Measurements from ENCODE around the gene C4BPA. TPM values are rescaled to one million over a fixed set of nuclear protein-coding genes. Genes with fewer than 3 reads are reported as not detected.

Gene C4BPA
- polyA plus RNA-seq, 1 of the 3 experiments (the other 2 are of a cell fraction): not detected

DNA sequence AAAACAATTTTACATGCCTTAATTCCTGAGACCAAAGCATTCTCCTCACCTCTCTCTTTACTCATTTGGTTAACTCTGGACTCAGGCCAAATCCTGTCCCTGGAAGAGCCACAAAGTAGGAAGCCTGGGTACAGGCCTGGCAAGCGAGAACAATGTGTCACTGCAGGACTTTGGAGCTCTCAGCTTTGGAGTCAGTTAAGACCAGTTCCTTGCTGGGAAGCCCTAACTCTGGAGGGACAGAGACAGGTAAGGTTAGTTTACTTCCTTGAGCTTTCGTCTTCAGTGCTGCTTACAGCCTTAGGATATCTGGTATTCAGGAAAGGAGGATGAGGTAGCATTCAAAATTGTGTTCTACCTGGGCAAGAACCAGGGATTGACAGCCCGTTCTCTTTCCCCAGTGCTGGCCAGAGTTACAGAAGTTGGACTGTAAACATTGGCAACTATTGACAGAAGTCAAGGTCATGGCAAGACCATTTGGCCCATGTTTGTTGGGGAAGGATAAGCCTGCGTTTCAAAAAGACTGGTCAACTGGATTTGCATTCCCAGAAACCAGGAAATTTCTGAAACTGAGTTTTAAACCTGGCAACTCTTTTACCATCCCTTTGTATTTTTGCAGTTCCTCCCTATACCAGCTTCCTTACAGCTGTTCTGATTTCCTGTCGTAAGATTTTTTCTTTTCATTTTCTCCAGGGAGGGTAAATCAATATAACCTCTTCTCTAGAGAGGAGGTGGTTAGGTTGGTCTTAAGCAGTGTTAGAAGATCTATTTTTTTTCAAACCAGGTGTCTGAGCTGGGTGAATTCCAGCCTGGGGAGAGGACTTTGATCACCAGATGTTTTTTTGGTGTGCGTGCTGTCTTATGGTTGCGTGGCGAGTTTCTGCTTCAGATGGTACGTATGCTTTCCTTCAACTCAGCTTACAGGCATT is 15.1 kb upstream of the C4BPA start, which contains the start of gene C4BPB:
Gene C4BPB (plus strand): TSS at position 160 of the 926 bp plus-strand sequence. CDS start 672 bp downstream, at position 832.
- Histone ChIP-seq H3K9me2 (no peaks in the 10 kb centered on the region), H3K9ac (no peak within 1 kb of the TSS), H3K27ac (ENCODE audit: low read depth in 2 of 2, low read length in 1 of 2) (no peak within 1 kb of the TSS), H3K27me3 (ENCODE audit: insufficient read depth) (peaks cover 29% of the 10 kb centered on the region; the same call in 1 of the 2 replicates), H3F3A (replicated peaks; ENCODE audit: insufficient read depth) (peaks cover 2% of the 10 kb centered on the region), H3K79me2 (ENCODE audit: insufficient read depth) (no peaks in the 10 kb centered on the region), H2AFZ (ENCODE audit: low read depth) (no peak within 1 kb of the TSS; the same call in 1 of the 2 replicates), H3K4me1 (ENCODE audit: control insufficient read depth in 1 of 2, insufficient read depth in 2 of 2, low read depth in 1 of 2, low read length in 1 of 2) (no peaks in the 10 kb centered on the region), H3K36me3 (replicated peaks in 1 of 2; ENCODE audit: control insufficient read depth in 1 of 2, insufficient read depth in 2 of 2, low read length in 1 of 2) (no peaks in the 10 kb centered on the region), H3K4me3 (ENCODE audit: low read depth in 2 of 2, low read length in 1 of 2) (no peak within 1 kb of the TSS; a peak in 1 of 4 replicates), H3K4me2 (no peak within 1 kb of the TSS), H4K20me1 (ENCODE audit: insufficient read depth) (no peaks in the 10 kb centered on the region), H3K9me3 (no peaks in the 10 kb centered on the region)
- POLR2A ChIA-PET: no interaction called here
- WGBS (ENCODE audit: low lambda C conversion rate): 38% methylated on average over 9 of the region's 9 CpGs
- DNase-seq: no peak
- CTCF ChIA-PET: interaction anchor here (1.9 to 4.4 kb wide), 3 partner anchors 9 to 411 kb away, joined by 9 to 18 read pairs (median 9); no protein-coding TSS in a partner anchor
- TF ChIP-seq JUND (IDR thresholded peaks at IDR 0.05): no peak
- no peak for TF ChIP-seq MXI1 (IDR thresholded peaks at IDR 0.05; ENCODE audit: low read depth, low read length)
- no peak for TF ChIP-seq NFIC (IDR thresholded peaks at IDR 0.05; ENCODE audit: borderline replicate concordance)
- no peak for TF ChIP-seq FOXM1 (IDR thresholded peaks at IDR 0.05; ENCODE audit: low read depth)
- no peak for TF ChIP-seq TCF12 (IDR thresholded peaks at IDR 0.05)
- TF ChIP-seq NRF1 (IDR thresholded peaks at IDR 0.05; ENCODE audit: low read depth, low read length): no peak
- TF ChIP-seq IRF3 (IDR thresholded peaks at IDR 0.05; ENCODE audit: low read depth, low read length): no peak
- TF ChIP-seq TEAD4 (IDR thresholded peaks at IDR 0.05; ENCODE audit: borderline replicate concordance, insufficient read depth): no peak
- TF ChIP-seq REST (IDR thresholded peaks at IDR 0.05; ENCODE audit: low read depth, low read length): no peak
- no peak for TF ChIP-seq SIN3A (IDR thresholded peaks at IDR 0.05; ENCODE audit: borderline replicate concordance, low read depth, low read length)
- TF ChIP-seq SMC3 (IDR thresholded peaks at IDR 0.05; ENCODE audit: low read depth, low read length): no peak
- no peak for TF ChIP-seq CHD2 (IDR thresholded peaks at IDR 0.05; ENCODE audit: low read length, partially characterized antibody)
- TF ChIP-seq ZBTB33 (IDR thresholded peaks at IDR 0.05; ENCODE audit: borderline replicate concordance, low read depth): no peak
- TF ChIP-seq, protein P1, sequence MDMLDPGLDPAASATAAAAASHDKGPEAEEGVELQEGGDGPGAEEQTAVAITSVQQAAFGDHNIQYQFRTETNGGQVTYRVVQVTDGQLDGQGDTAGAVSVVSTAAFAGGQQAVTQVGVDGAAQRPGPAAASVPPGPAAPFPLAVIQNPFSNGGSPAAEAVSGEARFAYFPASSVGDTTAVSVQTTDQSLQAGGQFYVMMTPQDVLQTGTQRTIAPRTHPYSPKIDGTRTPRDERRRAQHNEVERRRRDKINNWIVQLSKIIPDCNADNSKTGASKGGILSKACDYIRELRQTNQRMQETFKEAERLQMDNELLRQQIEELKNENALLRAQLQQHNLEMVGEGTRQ (IDR thresholded peaks at IDR 0.05; ENCODE audit: borderline replicate concordance, low read depth, low read length): no peak
- no peak for TF ChIP-seq EZH2phosphoT487 (IDR thresholded peaks at IDR 0.05; ENCODE audit: borderline replicate concordance, low read depth)
- no peak for TF ChIP-seq ELF1 (IDR thresholded peaks at IDR 0.05)
- TF ChIP-seq EP300 (IDR thresholded peaks at IDR 0.05; ENCODE audit: borderline replicate concordance in 1 of 2, low read depth in 1 of 2, low read length in 1 of 2): no peak
- no peak for TF ChIP-seq PBX3 (IDR thresholded peaks at IDR 0.05)
- no peak for TF ChIP-seq RAD21 (IDR thresholded peaks at IDR 0.05; ENCODE audit: low read length)
- TF ChIP-seq POLR2AphosphoS5 (IDR thresholded peaks at IDR 0.05; ENCODE audit: low read depth, low read length): no peak
